Activated CD8-positive, alpha-beta memory T cell treated with anti-CD3 and anti-CD28 coated beads for 24 hours (primary cell): ENCODE data around the gene OR2T4.

Experiments used
- DNase-seq: peaks from one replicate; pipeline ENCODE4 v3.0.0-alpha.2; 2020

Gene OR2T4, protein sequence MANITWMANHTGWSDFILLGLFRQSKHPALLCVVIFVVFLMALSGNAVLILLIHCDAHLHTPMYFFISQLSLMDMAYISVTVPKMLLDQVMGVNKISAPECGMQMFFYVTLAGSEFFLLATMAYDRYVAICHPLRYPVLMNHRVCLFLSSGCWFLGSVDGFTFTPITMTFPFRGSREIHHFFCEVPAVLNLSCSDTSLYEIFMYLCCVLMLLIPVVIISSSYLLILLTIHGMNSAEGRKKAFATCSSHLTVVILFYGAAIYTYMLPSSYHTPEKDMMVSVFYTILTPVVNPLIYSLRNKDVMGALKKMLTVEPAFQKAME

DNA sequence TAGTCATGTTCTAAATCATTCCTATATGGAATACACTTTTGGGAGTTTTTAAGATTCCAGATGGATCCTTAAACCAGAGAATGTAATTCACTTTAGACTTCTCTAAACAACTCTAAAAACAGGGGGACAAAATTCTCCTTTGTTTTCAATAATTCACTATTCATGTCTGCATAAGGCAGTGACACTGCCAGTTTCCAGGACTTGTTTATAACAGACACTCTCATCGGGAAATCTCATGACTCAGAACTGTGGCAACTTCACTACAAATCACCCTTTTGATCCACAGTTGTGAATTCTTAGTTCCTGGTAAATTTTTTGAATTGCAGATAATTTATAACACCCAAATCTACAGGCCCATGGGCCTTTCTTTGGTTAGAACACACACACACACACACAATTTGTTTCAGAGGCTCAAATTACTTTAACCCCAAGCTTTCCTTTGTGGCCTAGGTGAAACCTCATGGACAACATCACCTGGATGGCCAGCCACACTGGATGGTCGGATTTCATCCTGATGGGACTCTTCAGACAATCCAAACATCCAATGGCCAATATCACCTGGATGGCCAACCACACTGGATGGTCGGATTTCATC, at the start of gene OR2T4:
Gene OR2T4, plus strand, starts transcription at position 545 of the 595 bp plus-strand sequence. Its CDS starts 0 bp downstream, at position 545.
- DNase-seq: no peak

GRCh38 chr1:248316796-248317195, 44.7 kb upstream of the OR2T4 start:
- DNase-seq: no peak

DNA sequence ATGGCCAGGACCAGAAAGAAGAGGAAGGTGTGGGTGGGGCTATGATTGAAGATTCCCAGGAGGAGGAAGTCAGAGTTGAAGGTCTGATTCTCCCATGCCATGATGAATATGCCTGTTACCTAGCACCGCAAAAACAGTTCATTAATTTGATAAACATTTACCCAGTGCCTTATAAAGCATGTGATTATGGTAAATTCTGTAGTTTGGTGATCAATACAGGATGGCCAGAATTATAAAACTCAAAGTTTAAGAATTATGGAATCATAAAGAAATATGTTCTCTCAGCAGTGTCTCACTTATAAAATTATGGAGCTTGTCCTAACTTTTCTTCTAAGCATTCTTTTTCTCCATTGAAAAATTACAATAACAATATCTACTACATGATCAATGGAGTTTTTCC, 37.0 kb upstream of the OR2T4 start, which contains the start of gene OR2M7:
Gene OR2M7, minus strand, starts transcription at position 101 of the 400 bp plus-strand sequence. Its CDS starts 0 bp downstream, at position 101.
- DNase-seq: no peak

GRCh38 chr1:248343451-248343850, 18.0 kb upstream of the OR2T4 start:
- no peak for DNase-seq

DNA sequence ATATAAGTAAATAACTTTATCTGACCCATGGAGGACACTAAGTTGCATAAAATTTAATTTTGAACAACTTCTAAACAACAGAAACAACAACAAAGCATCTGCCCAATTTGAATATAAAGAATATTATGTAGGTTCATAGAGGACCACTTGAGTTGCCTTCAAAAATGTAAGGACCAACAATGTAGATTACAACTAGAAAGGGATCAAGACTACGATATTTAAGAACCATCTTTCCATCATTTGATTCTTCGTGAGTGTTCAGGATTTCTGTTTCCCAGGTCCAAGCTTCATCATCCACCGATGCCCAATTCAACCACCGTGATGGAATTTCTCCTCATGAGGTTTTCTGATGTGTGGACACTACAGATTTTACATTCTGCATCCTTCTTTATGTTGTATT, 13.0 kb upstream of the OR2T4 start, which contains the start of gene OR14C36:
Gene OR14C36, plus strand, starts transcription at position 301 of the 400 bp plus-strand sequence. Its CDS starts 0 bp downstream, at position 301.
- DNase-seq: no peak

GRCh38 chr1:248359415-248359814, 2.0 kb upstream of the OR2T4 start:
- no peak for DNase-seq

DNA sequence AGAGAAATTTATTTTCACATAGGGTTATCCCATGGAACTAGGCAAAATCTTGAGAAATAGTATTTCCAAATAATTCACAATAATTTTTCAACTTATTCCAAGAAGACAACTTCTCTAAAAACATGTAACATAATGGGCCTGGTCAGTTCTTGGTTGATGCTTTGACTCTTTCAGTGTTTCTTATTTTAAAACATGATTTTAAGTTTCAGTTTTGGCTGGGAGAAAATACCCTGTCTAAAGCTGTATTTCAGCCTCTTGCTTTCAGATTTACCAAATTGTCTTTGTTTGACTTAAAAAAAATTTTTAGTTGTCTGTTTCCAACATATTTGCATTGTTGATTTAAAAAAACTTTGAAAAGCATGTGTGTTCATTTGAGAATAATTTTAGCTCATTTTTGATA, 5.1 kb downstream of the OR2T4 start:
- DNase-seq: no peak

- no peak for DNase-seq
Measured at GRCh38 chr1:248372394-248372793, 10.9 kb downstream of the OR2T4 start.

DNA sequence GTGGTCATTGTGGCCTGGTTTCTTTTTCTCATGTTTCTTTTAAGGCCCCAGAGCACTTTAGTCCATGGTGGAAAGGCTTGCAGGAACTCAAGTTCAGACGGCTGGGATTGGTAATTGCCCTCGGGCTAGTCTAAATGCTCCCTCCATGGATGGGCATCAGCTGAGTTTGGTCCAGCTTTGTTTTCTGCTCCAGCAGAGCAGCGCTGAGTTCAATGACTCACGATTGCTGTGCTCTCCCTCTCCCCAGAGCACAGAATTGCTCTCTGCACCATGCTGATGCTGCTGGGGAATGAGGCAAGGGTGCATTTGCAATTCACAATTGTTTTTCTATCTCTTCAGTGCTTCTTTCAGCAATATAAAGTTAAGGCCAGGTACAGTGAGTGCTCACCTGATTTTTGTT, 12.3 kb downstream of the OR2T4 start:
- no peak for DNase-seq

- no peak for DNase-seq
Measured at GRCh38 chr1:248375446-248375845, 14.0 kb downstream of the OR2T4 start, which contains the start of gene OR2T6. Gene OR2T6, plus strand, starts transcription at chr1:248375746. Its CDS starts 11,863 bp downstream, at chr1:248387609.

DNA sequence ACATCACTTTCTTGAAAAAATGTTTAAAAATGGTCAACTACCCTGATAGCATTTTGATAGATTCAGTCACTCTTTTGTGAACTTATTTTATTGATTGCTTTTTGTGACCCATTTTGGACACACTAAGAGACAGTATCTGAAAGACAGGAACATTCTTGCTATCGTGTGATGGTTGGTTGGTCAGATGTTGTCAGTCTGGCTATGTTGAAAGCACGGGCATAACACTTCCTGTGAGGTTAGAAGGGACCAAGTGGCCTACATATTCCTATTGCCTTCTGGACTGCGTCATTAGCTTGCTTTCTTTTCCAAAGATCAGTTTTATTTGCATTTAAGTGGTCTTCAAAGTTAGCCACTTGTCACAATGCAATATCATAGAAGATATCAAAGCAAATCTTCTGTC, 15.5 kb downstream of the OR2T4 start:
- DNase-seq: no peak

DNA sequence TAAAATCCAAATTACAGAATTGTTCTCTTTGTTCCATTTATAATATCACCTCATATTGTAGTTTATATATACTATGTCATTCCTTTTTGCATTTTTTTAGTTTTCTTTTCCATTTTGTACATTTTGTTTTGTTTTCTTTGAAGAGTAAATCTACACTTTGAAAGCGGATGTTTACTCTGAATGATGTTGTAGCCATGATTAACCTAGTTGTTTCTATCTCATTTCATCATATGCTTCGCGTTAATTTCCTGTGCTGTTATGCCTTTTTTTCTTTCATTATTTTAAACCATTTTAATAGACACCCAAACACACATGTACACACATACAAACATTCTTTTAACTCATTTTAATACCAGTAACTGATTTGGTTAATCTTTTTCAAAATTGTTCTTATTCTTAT, 19.4 kb downstream of the OR2T4 start:
- no peak for DNase-seq

GRCh38 chr1:248388426-248388825, 27.0 kb downstream of the OR2T4 start:
- DNase-seq: no peak

DNA sequence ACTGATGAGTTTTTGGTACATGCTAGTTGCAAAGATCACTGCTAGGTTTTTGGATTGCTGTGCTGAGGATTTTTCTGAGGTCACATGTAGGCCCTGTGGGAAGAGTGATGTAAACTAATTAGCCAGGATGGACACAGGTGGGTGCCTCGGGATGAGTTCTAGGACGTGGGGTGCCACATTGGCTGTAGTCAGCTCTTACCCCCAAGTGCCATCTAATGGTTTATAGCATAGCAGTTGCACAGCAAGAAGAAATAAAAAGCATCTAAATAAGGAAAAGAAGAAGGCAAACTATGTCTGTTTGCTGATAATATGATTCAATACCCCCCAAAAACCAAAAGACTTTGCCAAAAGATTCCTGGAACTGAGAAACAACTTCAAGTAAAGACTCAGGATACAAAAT, 31.6 kb downstream of the OR2T4 start:
- no peak for DNase-seq

- no peak for DNase-seq
Measured at GRCh38 chr1:248402748-248403147, 41.3 kb downstream of the OR2T4 start, which contains the start of gene OR2T1. Gene OR2T1, plus strand, starts transcription at chr1:248403048. Its CDS starts 3,100 bp downstream, at chr1:248406148.

GRCh38 chr1:248404024-248404423, 42.6 kb downstream of the OR2T4 start:
- no peak for DNase-seq

- DNase-seq: no peak
Measured at GRCh38 chr1:248406721-248407692, 45.5 kb downstream of the OR2T4 start.
